ENCODE measurements around the gene ADAMTS2. TPM values are rescaled to one million over a fixed set of nuclear protein-coding genes. Genes with fewer than 3 reads are reported as not detected.

The ADAMTS2 gene
- total RNA-seq, 6 experiments from 2014 or later, result 31.5 to 38.4 (median 34.1) TPM

- DNase-seq, result no peak
- Mint-ChIP-seq H3K27me3 (ENCODE audit: insufficient read depth) (peaks cover 5% of the 10 kb centered on the region), H3K9me3 (peaks cover 21% of the 10 kb centered on the region), H3K36me3 (ENCODE audit: low read depth) (peaks cover 41% of the 10 kb centered on the region), H3K4me1 (ENCODE audit: low read depth) (no peaks in the 10 kb centered on the region), H3K4me3 (no peak overlapping the region), H3K27ac (no peak overlapping the region)
- no peak for TF ChIP-seq CTCF (IDR thresholded peaks at IDR 0.05)
Measured at GRCh38 chr5:179118338-179118737, 226.9 kb downstream of the ADAMTS2 start.

- Mint-ChIP-seq H3K4me1 (ENCODE audit: low read depth) (no peaks in the 10 kb centered on the region), H3K36me3 (ENCODE audit: low read depth) (peaks cover 60% of the 10 kb centered on the region), H3K27me3 (ENCODE audit: insufficient read depth) (peaks cover 3% of the 10 kb centered on the region), H3K27ac (no peak overlapping the region), H3K9me3 (peaks cover 24% of the 10 kb centered on the region), H3K4me3 (no peak overlapping the region)
- TF ChIP-seq CTCF (IDR thresholded peaks at IDR 0.05), result no peak
- DNase-seq, result no peak
Measured at GRCh38 chr5:179115845-179116524, 229.3 kb downstream of the ADAMTS2 start.

GRCh38 chr5:179115307-179115706 is 230.0 kb downstream of the ADAMTS2 start:
- H3K4me3 Mint-ChIP-seq, result no peak overlapping the region
- H3K36me3 Mint-ChIP-seq (ENCODE audit: low read depth), result peaks cover 66% of the 10 kb centered on the region
- H3K27me3 Mint-ChIP-seq (ENCODE audit: insufficient read depth), result peaks cover 3% of the 10 kb centered on the region
- no peak for DNase-seq
- no peaks in the 10 kb centered on the region for H3K4me1 Mint-ChIP-seq (ENCODE audit: low read depth)
- TF ChIP-seq CTCF (IDR thresholded peaks at IDR 0.05), result no peak
- H3K27ac Mint-ChIP-seq, result no peak overlapping the region
- peaks cover 24% of the 10 kb centered on the region for H3K9me3 Mint-ChIP-seq

GRCh38 chr5:179114756-179115155 is 230.5 kb downstream of the ADAMTS2 start:
- Mint-ChIP-seq H3K27ac (no peak overlapping the region), H3K27me3 (ENCODE audit: insufficient read depth) (peaks cover 3% of the 10 kb centered on the region), H3K9me3 (peaks cover 24% of the 10 kb centered on the region), H3K36me3 (ENCODE audit: low read depth) (peaks cover 61% of the 10 kb centered on the region), H3K4me3 (no peak overlapping the region), H3K4me1 (ENCODE audit: low read depth) (no peaks in the 10 kb centered on the region)
- no peak for TF ChIP-seq CTCF (IDR thresholded peaks at IDR 0.05)
- DNase-seq, result no peak

- Mint-ChIP-seq H3K27ac (no peak overlapping the region), H3K27me3 (ENCODE audit: insufficient read depth) (peaks cover 3% of the 10 kb centered on the region), H3K4me1 (ENCODE audit: low read depth) (no peaks in the 10 kb centered on the region), H3K4me3 (no peak overlapping the region), H3K9me3 (peaks cover 24% of the 10 kb centered on the region), H3K36me3 (ENCODE audit: low read depth) (peaks cover 63% of the 10 kb centered on the region)
- DNase-seq, result no peak
- no peak for TF ChIP-seq CTCF (IDR thresholded peaks at IDR 0.05)
Measured at GRCh38 chr5:179113945-179114641, 231.2 kb downstream of the ADAMTS2 start.
